HepG2 (cell line): ENCODE results near the gene OPN1LW. TPM values are rescaled to one million over a fixed set of nuclear protein-coding genes. Genes with fewer than 3 reads are reported as not detected.
"Not testable (repeated sequence)": the region's sequence is repeated elsewhere in the genome, so short reads cannot be mapped to it uniquely, and the experiment has no call there.

Experiments
- ATAC-seq: fragments of 200-7000 bp; cut with Tn5 transposase; 3 replicates; pipeline ENCODE4 v1.9.1; 2020; ENCODE audit warnings: mild to moderate bottlenecking, moderate library complexity
- BruUV-seq: library from RNA; stranded (reverse); fragments of 400-500 nt; replicated peaks from 2 replicates; lab custom pipeline; 2021; lab: Mats Ljungman, UMichigan
- CTCF ChIA-PET: fragments of 300-600 bp; formaldehyde crosslinking; extraction: SDS; loops from one replicate; lab custom pipeline; 2021; ENCODE audit warnings: low total read pairs, inconsistent platforms, low intra/inter-chr PET ratio; lab: Yijun Ruan, JAX
- POLR2A ChIA-PET: fragments of 350-600 bp; sonication (Branson Sonifier 250); formaldehyde crosslinking; loops from one replicate; lab custom pipeline; 2020; ENCODE audit warnings: antibody characterized with exemption, inconsistent platforms; lab: Yijun Ruan, JAX
- DNase-seq: peaks from one replicate; pipeline ENCODE4 v3.0.0-alpha.2; 2015; ENCODE audit warnings: low spot score
- FAIRE-seq: peaks from 3 replicates; lab custom pipeline; 2011; peaks lifted over from hg19 to GRCh38; lab: Jason Lieb, UNC
- H2AFZ ChIP-seq: one replicate; pipeline ENCODE4 v1.6.1; 2011; ENCODE audit warnings: low read length, inconsistent platforms
- H3K27ac ChIP-seq: fragments of 300-600 bp; 3 replicates; pipeline ENCODE4 v1.8.0; 2011; ENCODE audit warnings: mixed run types, mild to moderate bottlenecking, mixed read lengths, low read length, inconsistent platforms; ENCODE audit not compliant: insufficient read depth; ENCODE audit errors: extremely low read length
- H3K27me3 ChIP-seq, 2 experiments: fragments of 200-600 bp in 1 of 2; 2 replicates in 1 of 2; 3 replicates in 1 of 2; pipeline versions ENCODE4 v1.6.0 to v1.8.0; 2011; ENCODE audit warnings: low read length in 2 of 2, mild to moderate bottlenecking in 2 of 2, moderate library complexity in 2 of 2, inconsistent platforms in 1 of 2; ENCODE audit not compliant: insufficient read depth in 2 of 2, control insufficient read depth in 1 of 2
- H3K36me3 ChIP-seq, 2 experiments: fragments of 200-600 bp in 1 of 2; replicated peaks in 1 of 2; 2 replicates in 1 of 2; 3 replicates in 1 of 2; pipeline versions ENCODE4 v1.5.1 to v1.8.0; 2011; ENCODE audit warnings: low read length in 2 of 2, inconsistent platforms in 1 of 2; ENCODE audit not compliant: insufficient read depth in 2 of 2, control insufficient read depth in 1 of 2
- H3K4me1 ChIP-seq: 2 replicates; pipeline ENCODE4 v1.5.1; 2012; ENCODE audit warnings: low read length, inconsistent platforms; ENCODE audit not compliant: insufficient read depth
- H3K4me2 ChIP-seq: 2 replicates; pipeline ENCODE4 v1.6.0; 2011; ENCODE audit warnings: low read depth, low read length, inconsistent platforms
- H3K4me3 ChIP-seq, 3 experiments: fragments of 200-600 bp in 1 of 3; sonication (generic), shearing (Covaris generic) in 1 of 3; replicated peaks in 1 of 3; 2 replicates each; pipeline ENCODE4 v1.5.1; 2011 to 2016; ENCODE audit warnings: low read length in 3 of 3, inconsistent platforms in 2 of 3, low read depth in 2 of 3, mild to moderate bottlenecking in 2 of 3, control low read depth in 1 of 3, mixed read lengths in 1 of 3; ENCODE audit not compliant: insufficient read depth in 1 of 3
- H3K79me2 ChIP-seq: one replicate; pipeline ENCODE4 v1.6.1; 2011; ENCODE audit warnings: low read length, inconsistent platforms; ENCODE audit not compliant: insufficient read depth
- H3K9ac ChIP-seq: 2 replicates; pipeline ENCODE4 v1.6.0; 2011; ENCODE audit warnings: mild to moderate bottlenecking, low read depth, low read length, inconsistent platforms; ENCODE audit not compliant: insufficient read depth
- H3K9me3 ChIP-seq: 2 replicates; pipeline ENCODE4 v1.5.1; 2012; ENCODE audit warnings: mild to moderate bottlenecking, low read length
- H4K20me1 ChIP-seq: 2 replicates; pipeline ENCODE4 v1.6.0; 2011; ENCODE audit warnings: inconsistent platforms, mild to moderate bottlenecking, low read length, moderate library complexity; ENCODE audit not compliant: insufficient read depth
- WGBS: methylation state at CpG from one replicate; pipeline ENCODE4 v1.1.6; 2017; ENCODE audit warnings: low lambda C conversion rate; 5-methylcytosine and 5-hydroxymethylcytosine counted together
- in situ Hi-C: cut with HindIII; loops from 2 replicates; pipeline ENCODE4 v1.10.0; 2017; ENCODE audit warnings: low pct_unique_long_range_greater_than_20kb; ENCODE audit not compliant: extremely low pct_ligation_motif_present
- intact Hi-C: fragments of 100-400 bp; cut with micrococcal nuclease; formaldehyde crosslinking; loops from one replicate; pipeline ENCODE4 v1.10.0; 2022; ENCODE audit not compliant: unreplicated experiment
- polyA plus RNA-seq, 8 experiments: library from polyadenylated mRNA; depleted of rRNA in 3 of 8; stranded (reverse) in 7 of 8; unstranded in 1 of 8; fragments of >200 nt; fragmentation: Illumina TruSeq in 4 of 8; extraction: Trizol in 4 of 8; gene quantifications; 2 replicates each; pipeline versions ENCODE4 v1.2.1 to v1.2.3, GENCODE V29; 2011 to 2016; ENCODE audit warnings: low read depth in 4 of 8, missing spikeins in 1 of 8, mixed read lengths in 1 of 8; ENCODE audit not compliant: insufficient read depth in 1 of 8
- total RNA-seq, 5 experiments: library from RNA; depleted of rRNA; stranded (reverse); fragments of >200 nt; fragmentation: Illumina TruSeq; extraction: Trizol; gene quantifications; 2 replicates each; pipeline ENCODE4 v1.2.3, GENCODE V29; 2016; ENCODE audit warnings: low read depth in 1 of 5

Gene OPN1LW
- total and polyA plus RNA-seq, 2 of the 13 experiments (the other 11 are each of a cell fraction or from before 2014, with no cell fraction given) = not detected

DNA sequence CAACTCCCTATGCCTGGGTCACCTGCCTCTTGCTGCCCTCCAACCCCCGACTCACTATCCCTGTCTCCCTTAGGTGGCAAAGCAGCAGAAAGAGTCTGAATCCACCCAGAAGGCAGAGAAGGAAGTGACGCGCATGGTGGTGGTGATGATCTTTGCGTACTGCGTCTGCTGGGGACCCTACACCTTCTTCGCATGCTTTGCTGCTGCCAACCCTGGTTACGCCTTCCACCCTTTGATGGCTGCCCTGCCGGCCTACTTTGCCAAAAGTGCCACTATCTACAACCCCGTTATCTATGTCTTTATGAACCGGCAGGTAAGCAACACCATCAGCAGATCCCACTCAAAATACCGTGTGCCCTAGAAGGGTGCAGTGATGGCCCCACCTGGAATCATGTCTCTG, 12.2 kb downstream of the OPN1LW start:
- H3K27ac ChIP-seq, intact Hi-C loops, H2AFZ ChIP-seq, DNase-seq, H3K27me3 ChIP-seq, BruUV-seq, H3K9me3 ChIP-seq, H3K79me2 ChIP-seq, H4K20me1 ChIP-seq, CTCF ChIA-PET, H3K4me3 ChIP-seq, in situ Hi-C loops, H3K4me1 ChIP-seq, H3K4me2 ChIP-seq, H3K9ac ChIP-seq, POLR2A ChIA-PET, FAIRE-seq, H3K36me3 ChIP-seq, ATAC-seq: not testable (repeated sequence)
- 79% methylated on average over 8 of the region's 11 CpGs for WGBS

DNA sequence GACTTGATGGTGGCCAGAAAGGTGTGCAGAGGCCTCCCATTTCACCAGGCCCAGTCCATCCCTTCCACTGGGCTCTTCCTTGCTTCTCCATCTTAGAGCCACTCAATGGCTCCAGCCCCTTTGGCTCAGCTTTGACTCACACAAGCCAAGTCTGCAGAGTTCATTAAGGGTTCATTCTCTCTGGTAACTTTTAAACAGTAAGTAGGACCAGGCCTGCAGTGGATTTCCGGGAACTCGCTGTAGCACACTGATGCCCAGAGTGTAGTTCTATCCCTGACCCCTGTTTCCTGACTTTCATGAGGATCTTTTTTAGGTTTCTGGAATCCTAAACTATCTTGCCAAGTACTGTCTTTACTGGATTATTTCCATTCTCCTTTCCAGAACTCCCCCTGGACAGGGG, 13.2 kb downstream of the OPN1LW start:
- H3K36me3 ChIP-seq, H3K4me3 ChIP-seq, H3K4me2 ChIP-seq, H3K27ac ChIP-seq, H4K20me1 ChIP-seq, ATAC-seq, FAIRE-seq, in situ Hi-C loops, POLR2A ChIA-PET, H2AFZ ChIP-seq, H3K27me3 ChIP-seq, CTCF ChIA-PET, H3K4me1 ChIP-seq, H3K9me3 ChIP-seq, BruUV-seq, H3K79me2 ChIP-seq, intact Hi-C loops, DNase-seq, H3K9ac ChIP-seq: not testable (repeated sequence)
- no CpG with 5 or more reads among the region's 2 CpGs for WGBS

DNA sequence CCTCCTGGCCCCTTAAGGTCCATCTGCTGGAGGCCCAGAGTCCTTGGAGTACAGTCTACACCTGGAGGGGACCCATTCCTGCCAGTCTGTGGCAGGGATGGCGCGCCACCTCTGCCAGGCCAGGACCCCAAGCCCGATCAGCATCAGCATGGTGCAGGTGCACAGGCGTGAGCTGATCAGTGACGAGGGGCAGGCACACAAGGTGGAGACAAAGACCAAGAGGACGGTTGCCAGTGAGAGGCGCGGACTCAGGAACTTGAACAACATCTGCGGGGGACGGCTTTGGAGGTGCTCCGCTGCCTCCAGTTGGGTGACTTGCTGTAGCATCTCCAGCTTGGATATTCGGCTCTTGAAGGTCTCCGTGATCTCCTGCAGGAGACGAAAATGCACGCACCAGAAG, 15.3 kb downstream of the OPN1LW start:
- H3K9me3 ChIP-seq, H3K36me3 ChIP-seq, H3K4me1 ChIP-seq, in situ Hi-C loops, ATAC-seq, POLR2A ChIA-PET, H3K27ac ChIP-seq, CTCF ChIA-PET, H4K20me1 ChIP-seq, H3K9ac ChIP-seq, H2AFZ ChIP-seq, intact Hi-C loops, FAIRE-seq, H3K4me3 ChIP-seq, H3K4me2 ChIP-seq, H3K27me3 ChIP-seq, DNase-seq, H3K79me2 ChIP-seq, BruUV-seq: not testable (repeated sequence)
- WGBS = no CpG with 5 or more reads among the region's 15 CpGs

DNA sequence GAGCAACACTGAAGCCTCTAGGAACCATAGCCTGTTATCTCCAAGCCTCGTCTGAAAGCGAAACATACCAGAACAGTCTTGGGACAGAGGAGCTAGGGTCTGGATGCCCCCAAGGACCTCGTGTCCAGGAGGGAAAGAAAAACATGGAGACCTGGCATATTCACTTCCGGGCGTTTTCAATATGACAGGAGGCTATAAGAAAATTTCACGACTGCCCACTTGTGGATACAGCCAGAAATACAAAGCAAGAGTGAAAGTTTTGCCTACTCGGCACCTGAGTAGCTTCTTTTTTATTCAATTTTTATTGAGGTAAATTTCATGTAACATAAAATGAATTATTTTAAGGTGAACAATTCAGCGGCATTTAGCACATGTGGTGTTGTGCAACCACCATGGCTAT, 20.9 kb downstream of the OPN1LW start:
- H3K27me3 ChIP-seq, H4K20me1 ChIP-seq, intact Hi-C loops, H3K27ac ChIP-seq, H3K4me3 ChIP-seq, DNase-seq, ATAC-seq, FAIRE-seq, H3K4me1 ChIP-seq, in situ Hi-C loops, CTCF ChIA-PET, H3K79me2 ChIP-seq, H2AFZ ChIP-seq, POLR2A ChIA-PET, H3K9me3 ChIP-seq, H3K9ac ChIP-seq, BruUV-seq, H3K4me2 ChIP-seq, H3K36me3 ChIP-seq: not testable (repeated sequence)
- WGBS = no CpG with 5 or more reads among the region's 8 CpGs
